Activated CD4-positive, alpha-beta T cell treated with anti-CD3 and anti-CD28 coated beads, Interleukin-2, amount 50 U/mL, for 4 hours (primary cell): Measurements from ENCODE around the gene VWA5B2.

ENCODE experiments used
- DNase-seq, 2 experiments: peaks; one replicate each; pipeline ENCODE4 v3.0.0-alpha.2; 2020

VWA5B2 gene

DNA sequence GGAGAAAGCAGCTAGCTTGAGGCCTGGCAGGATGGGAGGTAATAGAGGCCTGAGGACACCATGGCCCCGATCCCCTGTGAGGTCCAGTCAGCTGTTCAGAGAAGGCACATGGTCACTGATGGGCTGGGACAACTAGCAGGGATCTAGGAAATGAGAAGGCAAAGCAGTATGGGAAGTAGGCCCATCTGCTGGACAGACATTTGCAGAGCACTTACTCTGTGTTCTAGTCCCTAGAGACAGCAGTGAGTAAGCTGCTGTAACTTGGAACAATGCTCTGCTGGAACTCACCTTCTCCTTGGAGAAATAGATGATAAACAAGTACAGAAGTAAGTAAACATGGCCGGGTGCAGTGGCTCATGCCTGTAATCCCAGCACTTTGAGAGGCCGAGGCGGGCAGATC lies 53.6 kb downstream of the VWA5B2 start:
- DNase-seq, result no peak

GRCh38 chr3:184283681-184284080 lies 54.3 kb downstream of the VWA5B2 start:
- no peak for DNase-seq

DNA sequence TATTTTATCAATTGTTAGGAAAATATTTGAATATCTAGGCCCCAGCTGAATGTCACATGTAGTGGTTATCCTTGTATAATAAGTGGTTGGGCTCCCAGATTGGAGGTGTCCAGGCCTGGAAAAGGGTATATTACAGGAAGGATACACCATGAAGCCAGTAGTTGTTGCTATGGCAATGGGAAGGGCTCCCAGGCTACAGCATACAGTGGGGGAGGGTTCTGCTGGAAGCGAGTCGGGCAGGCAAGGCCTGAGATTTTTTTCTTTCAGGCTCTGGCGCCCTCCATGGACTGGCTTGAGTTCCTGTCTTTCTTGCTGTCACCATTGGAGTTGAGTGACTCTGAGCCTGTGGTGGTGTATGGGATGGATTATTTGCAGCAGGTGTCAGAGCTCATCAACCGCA lies 55.3 kb downstream of the VWA5B2 start:
- peak in 1 of 2 experiments; percentile 28 for DNase-seq

DNA sequence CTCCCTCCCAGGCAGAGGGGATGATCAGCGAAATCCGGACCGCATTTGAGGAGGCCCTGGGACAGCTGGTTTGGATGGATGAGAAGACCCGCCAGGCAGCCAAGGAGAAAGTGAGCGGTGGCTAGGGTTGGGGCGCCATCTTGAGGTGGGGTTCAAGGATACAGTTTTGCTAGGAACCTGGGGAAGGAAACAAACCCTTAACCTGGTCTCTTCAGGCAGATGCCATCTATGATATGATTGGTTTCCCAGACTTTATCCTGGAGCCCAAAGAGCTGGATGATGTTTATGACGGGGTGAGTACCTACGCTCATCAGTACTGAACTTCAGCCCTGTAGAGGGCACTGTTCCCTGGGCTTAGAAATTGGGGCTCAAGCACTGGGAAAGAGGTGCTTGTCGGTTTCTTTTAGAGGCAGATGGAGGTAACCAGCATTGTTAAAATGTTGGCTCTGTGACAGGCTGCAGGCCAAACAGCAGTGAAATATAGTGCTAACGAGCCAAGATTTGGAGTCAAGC lies 60.1 kb downstream of the VWA5B2 start:
- DNase-seq, result peak; percentile 58

- DNase-seq, result no peak
Observed at GRCh38 chr3:184290331-184290730, 60.9 kb downstream of the VWA5B2 start.

- no peak for DNase-seq
Observed at GRCh38 chr3:184291044-184291737, 61.8 kb downstream of the VWA5B2 start.
